Suprapubic skin (tissue), 4 donors: Measurements from ENCODE around the gene IL1RAPL2.

Source experiments
- CTCF ChIP-seq, 2 donors: fragments of 200-600 bp in 1 of 2; fragments of 450-650 bp in 1 of 2; sonication (generic) in 1 of 2; IDR thresholded peaks; one replicate each; pipeline ENCODE4 v1.5.1; 2016 to 2019; ENCODE audit warnings: antibody characterized with exemption in 2 of 2, mild to moderate bottlenecking in 1 of 2, moderate library complexity in 1 of 2
- POLR2A ChIP-seq, 2 donors: fragments of 450-650 bp; IDR thresholded peaks; one replicate each; pipeline ENCODE4 v1.6.1; 2017; ENCODE audit warnings: antibody characterized with exemption in 2 of 2, mild to moderate bottlenecking in 2 of 2, moderate library complexity in 2 of 2
- POLR2AphosphoS5 ChIP-seq, 3 donors: sonication (generic); formaldehyde crosslinking; IDR thresholded peaks; one replicate each; pipeline ENCODE4 v1.6.1; 2017; ENCODE audit warnings: antibody characterized with exemption in 3 of 3

GRCh38 chrX:104789784-104790183, 223.8 kb downstream of the IL1RAPL2 start:
- TF ChIP-seq CTCF (IDR thresholded peaks at IDR 0.05) = no peak
- no peak for TF ChIP-seq POLR2A (IDR thresholded peaks at IDR 0.05)
- TF ChIP-seq POLR2AphosphoS5 (IDR thresholded peaks at IDR 0.05) = no peak
